Esophagus muscularis mucosa (tissue), 4 donors: Measurements from ENCODE around the gene AGO1.

Source experiments
- CTCF ChIP-seq, 3 experiments: fragments of 200-600 bp in 2 of 3; fragments of 450-650 bp in 1 of 3; sonication (generic) in 2 of 3; IDR thresholded peaks; one replicate each; pipeline ENCODE4 v1.5.1; 2017 to 2019; ENCODE audit warnings: antibody characterized with exemption in 3 of 3, mild to moderate bottlenecking in 2 of 3, moderate library complexity in 1 of 3
- EP300 ChIP-seq: sonication (generic); formaldehyde crosslinking; IDR thresholded peaks from one replicate; pipeline ENCODE4 v1.6.1; 2017; ENCODE audit warnings: antibody characterized with exemption
- POLR2AphosphoS5 ChIP-seq, 2 donors: sonication (generic); formaldehyde crosslinking; IDR thresholded peaks; one replicate each; pipeline ENCODE4 v1.6.1; 2017; ENCODE audit warnings: antibody characterized with exemption in 2 of 2

- no peak for TF ChIP-seq CTCF (IDR thresholded peaks at IDR 0.05)
- TF ChIP-seq EP300: no peak
- no peak for TF ChIP-seq POLR2AphosphoS5 (IDR thresholded peaks at IDR 0.05)
These were observed 16.9 kb downstream of the AGO1 start for GRCh38 chr1:35899941-35900340.
